Hippocampal formation (tissue), 2 donors: ENCODE measurements around the gene RBM19.
A peak's percentile ranks its signal among the peaks of the same experiment; 100 is the strongest.

ENCODE experiments used
- DNase-seq, 2 donors: peaks; one replicate each; lab custom pipeline; 2025; lab: John Stamatoyannopoulos, UW

Gene RBM19

DNA sequence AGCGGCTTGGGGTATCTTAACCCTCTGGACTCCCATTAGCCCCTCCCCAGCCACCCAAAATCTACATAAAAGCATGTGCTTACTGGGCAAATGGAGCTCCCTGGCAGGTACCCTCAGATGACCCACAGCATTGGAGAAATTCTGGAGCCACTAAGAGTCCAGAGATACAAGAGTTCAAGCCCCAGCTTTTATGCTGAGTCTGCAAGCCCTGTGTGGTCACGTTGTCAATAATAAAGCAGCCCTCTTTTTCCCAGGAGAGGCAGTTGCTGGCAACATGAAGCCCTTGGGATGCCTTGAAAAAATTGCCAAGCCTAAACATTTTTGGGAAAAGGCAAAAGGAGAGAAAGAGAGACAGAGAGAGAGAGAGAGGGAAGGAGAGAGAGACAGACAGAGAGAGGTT is 83.4 kb downstream of the RBM19 start:
- no peak for DNase-seq

DNA sequence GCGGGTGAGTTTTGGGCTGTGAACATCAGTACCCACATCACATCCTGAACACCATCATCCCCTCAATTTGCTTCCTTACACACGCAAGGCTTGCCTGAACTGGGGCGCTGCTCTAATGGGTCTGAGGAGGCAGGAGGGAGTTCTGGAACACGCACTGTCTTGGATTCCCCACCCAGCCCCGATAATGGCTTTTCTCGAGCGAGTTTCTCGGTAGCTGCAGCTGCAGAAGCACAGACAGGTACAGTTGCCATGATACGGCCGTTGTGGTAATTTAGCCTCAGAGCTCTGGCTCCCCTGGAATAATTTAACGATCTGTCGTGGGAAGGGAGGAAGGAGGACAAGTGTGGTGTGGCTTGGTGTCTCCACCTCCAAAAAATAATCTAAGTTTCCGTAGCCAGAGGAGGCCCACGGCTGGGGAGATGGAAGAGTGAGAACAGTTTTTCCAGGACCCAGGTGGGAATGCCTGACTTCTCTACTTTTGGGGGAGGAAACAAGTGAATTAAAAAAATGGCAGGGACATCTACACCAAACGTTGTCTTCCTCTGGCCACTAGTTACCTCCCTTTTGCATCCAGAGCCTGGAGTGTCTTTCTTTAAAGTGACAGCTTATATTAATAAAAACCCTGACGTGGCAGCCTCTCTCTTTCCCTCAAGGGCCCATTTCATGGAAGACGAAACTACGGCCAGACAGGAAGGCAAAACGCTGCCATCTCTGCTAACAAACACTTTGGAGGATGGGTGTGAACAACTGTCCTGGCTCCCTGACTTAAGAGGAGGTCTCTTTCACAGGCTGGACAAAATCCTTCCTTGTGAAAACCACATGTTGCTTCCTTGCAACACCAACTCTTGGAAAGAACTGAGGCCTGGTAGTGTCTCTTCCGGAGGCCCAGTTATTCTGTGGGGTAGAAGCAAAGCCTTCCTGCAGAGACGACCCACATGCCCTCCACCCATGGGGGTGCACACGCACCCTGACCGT is 84.8 kb downstream of the RBM19 start:
- no peak for DNase-seq

DNA sequence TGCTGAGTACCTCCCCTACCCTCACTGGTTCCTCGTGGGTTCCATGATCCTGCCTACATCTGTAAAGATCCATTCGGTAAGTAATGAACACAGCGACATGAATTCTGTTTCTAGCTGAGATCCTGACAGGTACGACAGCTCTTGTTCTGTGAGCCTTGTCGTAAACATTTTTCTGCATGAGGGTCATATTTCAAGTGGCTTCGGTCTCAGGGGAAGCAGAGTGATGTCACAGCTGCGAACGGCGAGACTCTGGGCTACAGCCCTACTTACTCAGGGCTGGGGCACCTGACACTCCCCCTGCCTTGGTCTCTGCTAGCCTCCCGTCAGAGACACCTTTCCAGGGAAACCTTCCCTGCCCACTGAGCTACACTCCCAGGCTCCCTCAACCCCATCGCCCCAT is 85.8 kb downstream of the RBM19 start:
- no peak for DNase-seq

DNA sequence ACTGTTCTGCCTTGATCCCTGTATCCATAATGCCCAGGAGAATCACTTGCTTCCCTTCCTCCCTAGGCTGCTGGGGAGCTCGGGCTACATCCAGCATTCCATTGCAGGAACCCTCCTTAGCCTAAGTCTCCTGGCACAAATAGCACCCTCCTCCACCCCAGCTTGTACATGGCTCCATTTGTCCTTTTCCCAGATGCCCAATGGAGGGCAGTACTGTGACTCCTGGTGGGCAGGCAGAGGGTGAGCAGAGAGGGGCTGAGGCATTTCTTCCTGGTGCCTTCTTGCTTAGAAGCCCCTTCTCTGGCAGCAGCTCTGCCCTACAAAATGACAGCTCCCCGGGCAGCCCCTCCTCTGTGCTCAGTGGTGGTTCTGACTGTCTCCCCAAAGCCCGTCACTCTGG is 86.5 kb downstream of the RBM19 start:
- DNase-seq = no peak

DNA sequence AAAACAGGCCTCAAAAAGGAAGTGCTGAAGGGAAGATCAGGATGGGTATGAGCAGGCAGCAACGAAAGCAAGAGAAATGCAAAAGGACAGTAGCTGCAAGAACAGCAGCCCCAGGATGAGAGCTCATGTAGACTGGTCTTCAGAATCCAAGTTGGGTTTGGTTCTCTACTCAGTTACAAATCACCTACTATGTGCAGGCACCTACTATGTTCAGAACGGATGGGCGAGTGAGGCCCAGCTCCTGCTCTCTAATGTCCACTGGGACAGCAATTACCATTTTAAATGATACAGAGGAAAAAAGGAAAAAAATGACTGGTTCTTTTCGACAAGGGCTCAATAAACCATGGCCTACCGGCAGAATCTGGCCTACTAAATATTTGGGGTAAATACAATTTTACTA is 88.5 kb downstream of the RBM19 start:
- no peak for DNase-seq

DNA sequence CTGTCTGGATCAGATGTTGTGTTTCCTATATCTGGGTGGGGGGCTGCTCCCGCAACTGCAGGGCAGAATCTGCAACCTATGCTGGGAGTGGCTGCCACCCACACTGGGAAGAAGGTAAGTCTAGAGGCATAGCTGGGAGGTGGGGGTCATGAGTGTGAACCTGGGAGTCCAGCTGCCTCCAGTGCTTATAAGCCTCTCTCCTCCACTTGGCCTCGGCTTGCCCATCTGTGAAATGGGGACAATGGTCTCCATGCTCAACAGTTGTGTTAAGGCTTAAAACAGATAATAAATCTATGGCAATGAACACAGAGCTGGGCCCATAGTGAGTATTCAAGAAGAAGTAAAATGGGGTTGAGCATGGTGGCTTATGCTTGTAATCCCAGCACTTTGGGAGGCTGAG is 90.0 kb downstream of the RBM19 start:
- no peak for DNase-seq

DNA sequence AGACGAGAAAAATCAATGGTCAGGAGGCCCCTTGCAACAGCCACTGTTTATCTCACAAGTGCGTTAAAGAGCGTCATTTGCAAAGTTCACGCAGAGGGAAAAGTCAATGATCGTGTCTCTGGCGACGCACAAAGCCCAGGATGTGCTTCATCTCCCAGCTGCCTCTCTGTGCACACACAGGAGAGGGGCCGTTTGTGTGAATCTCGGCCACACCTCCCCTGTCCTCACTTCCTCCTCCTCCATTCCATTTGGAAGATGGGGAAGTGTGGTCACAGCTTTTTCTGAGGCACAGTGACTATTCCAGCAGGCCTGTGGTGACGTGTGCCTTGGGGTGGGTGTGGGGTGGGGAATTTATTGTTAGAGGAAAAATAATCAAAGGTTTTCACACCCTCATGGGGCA is 90.4 kb downstream of the RBM19 start:
- no peak for DNase-seq

DNA sequence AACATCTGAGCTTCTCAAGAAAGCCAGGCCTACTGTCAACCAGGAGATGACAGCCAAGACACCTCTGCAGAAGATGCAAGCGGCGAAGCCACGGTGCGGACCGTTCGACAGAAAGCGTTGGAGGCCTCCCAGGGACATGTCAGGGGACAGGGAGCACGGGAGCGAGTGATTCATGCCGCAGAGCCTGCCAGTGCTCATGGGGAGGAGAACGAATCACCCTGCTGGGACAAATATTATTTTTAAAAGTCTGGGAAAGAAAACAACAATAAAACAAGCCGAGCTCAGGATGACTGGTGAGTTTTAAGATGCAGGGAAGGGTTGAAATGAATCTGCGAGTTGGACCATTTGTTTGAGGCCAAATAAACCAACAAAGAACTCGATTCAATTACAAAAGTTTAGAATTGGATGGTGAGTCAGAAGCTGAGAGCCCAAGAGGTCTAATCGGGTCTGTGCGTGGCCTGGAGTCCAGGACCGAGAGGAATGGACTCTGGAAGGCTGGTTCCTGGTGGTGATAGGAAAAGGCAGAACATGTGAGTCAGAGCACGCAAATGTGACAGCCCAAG is 91.0 kb downstream of the RBM19 start:
- no peak for DNase-seq

DNA sequence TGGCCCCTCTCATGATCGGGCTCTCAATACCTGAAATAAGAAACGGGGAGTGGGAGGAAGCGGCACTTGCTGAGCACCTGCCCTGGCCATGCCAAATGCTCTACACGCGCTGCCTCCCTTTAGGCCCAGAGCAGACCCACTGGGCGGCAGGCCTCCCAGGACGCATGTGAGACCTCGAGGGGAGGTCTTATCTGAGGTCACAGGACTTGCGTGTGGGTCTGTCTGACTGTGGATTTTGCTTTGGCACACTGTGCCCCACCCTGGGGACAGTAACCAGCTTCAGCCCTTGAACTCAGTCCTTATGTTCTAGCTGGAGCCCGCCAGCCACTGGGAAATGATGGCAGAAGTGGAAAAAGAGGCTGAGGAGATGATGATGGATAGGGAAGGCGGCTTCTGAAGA is 91.8 kb downstream of the RBM19 start:
- no peak for DNase-seq

DNA sequence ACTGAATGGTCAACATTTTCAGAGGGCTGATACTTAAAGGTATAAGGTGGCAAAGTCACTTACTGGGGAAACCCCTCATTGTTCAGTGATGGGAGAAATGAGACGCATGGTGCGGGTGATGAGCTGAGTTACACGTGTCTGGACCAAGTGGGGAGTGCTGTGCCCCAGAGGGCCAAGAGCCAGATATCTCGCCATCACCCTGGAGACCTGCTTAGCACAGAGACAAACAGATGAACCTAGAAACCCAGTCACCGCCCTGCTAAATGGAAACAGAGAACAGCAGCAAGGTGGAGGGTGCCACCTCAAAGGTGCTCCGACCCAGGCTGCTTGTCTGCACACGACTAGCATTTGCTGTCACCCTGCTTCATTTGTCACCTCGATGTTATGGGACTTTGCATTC is 92.4 kb downstream of the RBM19 start:
- DNase-seq = no peak

DNA sequence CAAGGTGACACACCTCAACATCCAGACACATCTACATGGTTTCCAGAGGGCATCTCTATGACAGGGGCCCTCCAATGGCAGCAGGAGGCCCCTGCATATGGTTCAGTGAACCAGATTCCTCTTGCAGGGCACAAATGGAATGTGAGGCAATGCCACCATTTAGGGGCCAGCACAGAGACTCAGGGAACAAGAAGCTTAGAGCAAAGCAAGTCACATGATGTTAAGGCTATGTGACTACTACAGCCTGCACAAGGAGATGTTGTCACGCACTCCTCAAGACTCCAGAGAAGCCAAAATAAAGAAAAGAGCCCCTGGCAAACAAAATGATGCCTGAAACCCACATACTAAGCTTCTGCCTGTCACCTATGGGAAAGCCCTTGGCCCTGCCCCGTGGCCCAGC is 95.2 kb downstream of the RBM19 start:
- DNase-seq = no peak

DNA sequence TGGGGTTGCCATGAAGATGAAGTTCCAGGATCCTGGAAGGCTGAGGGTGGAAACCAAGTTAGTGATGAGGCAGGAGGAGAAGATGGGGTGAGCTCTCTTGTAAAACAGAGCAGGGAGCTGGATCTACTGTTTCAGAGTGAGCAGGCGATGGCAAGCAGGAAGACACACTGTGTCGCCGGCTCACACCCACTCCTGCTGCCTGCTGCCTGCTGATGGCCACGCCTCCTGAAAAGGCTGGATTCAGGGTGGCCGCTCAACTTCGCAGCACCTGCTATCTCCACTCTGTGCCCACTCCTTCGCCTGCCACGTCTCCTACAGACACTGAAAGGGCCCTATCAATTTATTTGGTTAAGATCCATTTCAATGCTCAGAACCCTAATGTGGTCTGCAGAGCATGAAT is 96.1 kb downstream of the RBM19 start:
- DNase-seq = no peak

DNA sequence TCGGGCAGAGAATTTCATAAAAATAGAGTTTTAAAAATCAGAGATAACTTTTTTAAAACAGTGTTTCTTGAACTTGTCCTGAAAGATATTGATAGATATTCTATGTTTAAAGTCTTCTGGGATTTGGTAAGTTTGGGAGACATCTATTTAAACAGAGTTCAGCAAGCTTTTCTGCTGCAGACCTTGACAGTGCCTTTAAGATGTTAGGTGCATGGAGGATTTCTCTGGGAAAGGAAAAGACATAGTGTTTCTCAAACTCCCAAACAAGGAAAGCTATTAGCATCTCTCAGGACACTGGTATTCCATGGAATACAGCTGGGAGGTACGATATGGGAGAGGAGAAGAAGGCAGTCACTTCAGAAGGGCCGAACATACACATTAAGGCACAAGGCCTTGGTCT is 97.8 kb downstream of the RBM19 start:
- no peak for DNase-seq

DNA sequence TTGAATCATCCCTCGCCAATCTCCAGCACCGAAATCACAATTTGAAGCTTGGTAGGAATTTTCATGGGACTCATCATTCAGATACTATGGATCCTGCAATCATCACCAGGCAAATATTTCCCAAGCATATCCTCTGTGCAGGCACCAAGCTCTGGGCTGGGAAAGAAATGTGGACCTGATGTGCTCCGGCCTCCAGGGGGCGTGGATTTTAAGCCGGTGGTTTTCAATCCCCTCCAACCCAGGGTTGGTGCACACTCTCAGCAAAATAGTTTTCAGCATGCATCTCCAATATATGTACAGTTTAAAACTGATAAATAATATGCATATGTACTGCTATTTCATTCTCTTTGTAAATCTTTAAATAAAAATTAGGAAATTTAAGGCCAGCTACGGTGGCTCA is 98.9 kb downstream of the RBM19 start:
- DNase-seq = no peak

DNA sequence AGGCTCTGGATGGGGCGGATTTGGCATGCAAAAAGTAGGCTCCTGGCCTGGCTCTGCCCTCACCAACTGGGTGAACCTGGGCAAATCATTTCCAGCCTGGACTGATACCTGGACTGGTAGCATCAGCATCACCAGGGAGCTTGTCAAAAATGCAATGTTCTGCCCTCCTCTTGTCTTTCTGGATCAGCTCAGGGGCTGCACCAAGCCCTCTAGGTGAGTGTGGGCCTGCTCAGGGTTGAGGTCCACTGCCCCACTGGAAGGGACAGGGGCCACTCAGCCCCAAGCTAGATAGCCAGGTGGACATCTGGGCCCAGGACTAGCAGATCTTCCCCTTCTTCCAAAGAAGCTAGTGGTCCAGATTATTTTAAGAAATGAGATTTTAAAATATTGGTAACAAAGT is 99.6 kb downstream of the RBM19 start:
- DNase-seq = no peak

DNA sequence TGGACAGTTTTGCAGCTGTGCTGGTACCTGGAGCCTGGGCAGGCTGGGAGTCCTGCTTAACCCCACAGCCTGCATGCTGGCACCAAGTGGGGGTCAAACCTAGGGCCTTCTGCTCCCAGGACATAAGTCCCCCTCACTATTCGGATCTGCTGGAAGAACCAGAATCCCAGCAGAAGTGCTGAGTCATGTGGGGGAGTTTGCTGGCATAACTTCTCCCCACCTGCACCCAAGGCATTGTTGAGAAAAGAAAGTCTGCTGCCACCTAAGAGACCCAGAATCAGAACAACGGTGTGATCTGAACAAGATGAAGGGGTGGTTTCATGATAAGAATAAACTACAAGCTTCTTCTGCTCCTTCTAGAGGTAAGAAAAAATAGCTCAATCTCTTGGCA is 102.7 kb downstream of the RBM19 start:
- DNase-seq = peak in 1 of 2 donors; percentile 26

DNA sequence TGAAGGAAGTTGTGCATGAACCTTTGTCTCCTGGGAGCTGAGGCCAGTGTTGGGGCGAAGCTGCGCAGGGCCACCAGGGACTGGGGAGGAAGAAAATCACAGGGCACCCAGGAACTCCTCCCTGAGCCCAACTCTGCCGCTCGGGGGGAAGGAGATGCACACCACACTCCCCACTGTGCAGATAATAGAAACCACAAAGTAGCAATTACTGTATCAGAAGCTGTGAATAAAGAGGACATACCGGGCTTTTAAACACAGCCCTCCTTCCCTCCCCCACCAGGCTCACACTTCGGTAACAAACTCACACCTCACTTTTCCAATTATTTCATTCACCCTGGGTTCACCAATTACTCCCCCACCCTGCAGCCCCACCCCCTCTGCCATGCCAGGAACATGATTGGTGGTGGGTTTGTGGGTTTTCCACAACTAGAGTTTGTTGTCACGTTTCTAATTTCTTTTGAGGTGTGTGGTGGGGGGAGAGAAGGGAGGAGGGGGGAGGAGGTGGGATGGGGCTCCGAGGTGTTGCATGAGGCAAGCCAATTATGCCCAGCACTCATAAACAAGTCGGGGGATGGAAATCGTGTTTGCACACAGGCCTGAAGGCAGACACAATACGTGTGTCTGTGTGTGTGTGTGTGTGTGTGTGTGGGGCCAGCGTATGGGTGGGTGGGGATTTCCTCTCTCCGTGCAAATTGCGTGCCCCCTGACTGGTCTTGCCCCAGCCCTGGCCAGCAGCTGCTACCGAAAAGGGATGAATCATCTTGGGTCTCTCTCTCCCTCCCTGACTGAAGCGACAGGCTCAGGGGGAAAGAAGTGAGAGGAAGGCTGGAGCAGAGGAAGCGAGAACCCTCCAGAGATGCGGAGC is 103.3 kb downstream of the RBM19 start:
- DNase-seq = no peak

DNA sequence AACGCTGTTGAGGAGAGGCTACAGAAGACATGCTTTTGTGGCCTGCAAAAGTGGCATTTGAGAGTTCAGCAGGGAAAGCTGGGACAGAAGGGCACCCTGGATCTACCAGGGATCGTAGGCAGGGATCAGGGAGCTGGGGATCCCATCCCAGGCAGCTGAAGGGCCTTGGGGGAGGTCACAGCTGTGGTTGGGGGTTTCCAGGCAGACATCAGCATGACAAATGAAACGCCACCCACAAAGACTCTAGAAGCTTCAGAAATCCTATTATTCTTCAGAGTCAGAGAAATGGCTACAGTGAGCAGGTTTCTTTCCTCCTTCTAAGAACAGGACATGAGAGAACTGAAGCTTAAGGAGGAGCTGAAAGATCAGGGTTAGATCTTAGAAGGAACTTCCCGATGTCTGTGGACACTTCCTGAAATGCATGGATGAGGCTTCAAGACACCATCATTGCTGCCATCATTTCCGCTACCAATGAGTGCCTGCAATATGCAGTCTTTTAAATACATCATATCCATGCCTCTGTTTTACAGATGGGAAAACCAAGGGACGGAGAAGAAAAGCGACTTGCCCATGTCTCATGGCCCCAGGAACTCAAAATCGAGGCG is 104.3 kb downstream of the RBM19 start:
- no peak for DNase-seq

DNA sequence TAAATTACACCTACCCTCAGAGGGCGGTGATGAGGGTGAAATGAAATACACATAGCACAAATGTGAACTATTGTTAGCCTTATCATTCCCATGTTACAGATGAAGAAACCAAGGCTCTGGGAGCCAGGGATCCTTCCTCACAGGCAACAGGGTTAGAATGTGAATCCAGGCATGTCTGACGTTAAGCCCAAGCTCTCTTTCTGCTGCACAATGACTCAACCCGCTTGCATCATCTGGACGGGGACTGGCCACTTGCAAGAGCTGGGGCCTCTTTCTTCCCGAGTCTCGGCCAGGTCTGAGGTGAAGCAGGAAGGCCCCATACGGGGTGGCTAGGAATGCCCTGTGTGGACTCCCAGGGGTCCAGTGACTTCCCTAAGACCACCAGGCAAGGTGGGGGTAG is 105.2 kb downstream of the RBM19 start:
- no peak for DNase-seq

DNA sequence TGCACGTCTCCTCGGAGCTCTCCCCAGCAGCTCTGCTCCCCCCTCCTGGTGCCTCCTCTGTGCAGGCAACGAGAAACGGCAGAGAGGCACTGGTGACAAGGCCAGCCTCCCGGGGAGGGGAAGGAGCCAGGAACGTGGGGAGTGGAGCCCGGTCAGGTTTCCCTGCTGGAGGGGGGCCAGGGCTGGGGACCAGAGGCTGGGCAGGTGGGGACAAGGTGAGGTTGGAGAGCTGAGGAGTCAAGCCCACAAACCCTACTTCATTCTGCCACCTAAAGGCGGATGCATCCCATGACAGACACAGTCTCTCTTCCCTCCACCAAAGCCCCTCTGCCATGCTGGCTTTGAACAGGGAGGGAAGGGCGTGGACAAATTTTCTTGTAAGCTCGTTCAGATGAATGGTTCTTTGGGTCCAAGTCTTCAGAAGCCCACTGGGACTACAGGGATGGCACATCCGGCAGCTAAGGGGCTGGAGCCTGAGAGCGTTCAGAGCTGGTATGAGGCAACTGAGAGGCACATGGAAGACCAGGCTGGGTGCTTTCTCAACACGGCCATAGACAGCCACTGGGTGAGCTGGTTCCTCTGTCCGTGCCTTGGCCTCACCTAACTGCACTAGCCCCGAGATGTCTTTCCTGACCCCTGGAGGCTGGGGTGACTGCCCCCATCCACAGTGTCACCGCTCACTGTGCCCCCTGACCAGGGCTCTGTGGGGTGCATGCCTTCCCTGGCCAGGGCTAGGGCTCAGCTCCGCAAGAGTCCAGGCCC is 105.9 kb downstream of the RBM19 start:
- no peak for DNase-seq

DNA sequence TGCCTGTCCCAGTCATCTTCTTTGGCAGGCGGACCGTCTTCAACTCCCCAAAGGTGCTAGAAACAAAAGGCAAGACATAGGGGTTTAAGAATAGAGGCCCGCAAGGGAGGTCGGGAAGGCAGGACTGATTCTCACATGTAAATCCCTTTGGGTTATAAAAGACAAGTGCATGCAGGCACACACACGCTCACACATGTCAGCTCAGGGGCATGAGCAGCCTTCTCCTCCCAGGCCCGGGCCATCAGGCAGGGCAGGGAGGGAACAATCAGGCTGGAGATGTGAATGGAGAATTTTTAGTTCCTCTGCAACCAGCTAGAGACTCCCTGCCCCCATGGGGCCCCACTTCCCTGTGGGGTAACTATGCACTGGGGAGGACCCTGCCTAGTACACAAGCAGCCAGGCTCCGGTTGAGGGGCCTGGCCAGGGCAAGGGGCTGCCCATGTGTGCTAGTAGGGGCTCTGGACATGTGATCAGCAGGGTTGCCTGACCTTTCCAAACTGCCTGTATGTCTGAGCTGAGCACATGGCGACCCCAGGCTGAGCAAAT is 107.2 kb downstream of the RBM19 start:
- no peak for DNase-seq
